K562 (cell line): ENCODE data around the gene HS3ST1.

ENCODE experiments used
- CTCF ChIP-seq, 3 experiments: IDR thresholded peaks in 2 of 3; conservative IDR thresholded peaks in 1 of 3; 2 replicates each; pipeline ENCODE4 v1.5.1; 2011 to 2012; ENCODE audit warnings: low read length in 3 of 3, mild to moderate bottlenecking in 3 of 3, control low read depth in 2 of 3, improper control_type of control experiment in 1 of 3, inconsistent platforms in 1 of 3, low read depth in 1 of 3, mixed read lengths in 1 of 3, moderate library complexity in 1 of 3; ENCODE audit not compliant: insufficient read depth in 2 of 3
- FOSL1 ChIP-seq: fragments of 200-800 bp; sonication (Bioruptor generic); conservative IDR thresholded peaks from 2 replicates; pipeline ENCODE4 v1.6.1; 2016; ENCODE audit warnings: missing genetic modification characterization, missing compliant biosample characterization
- HMGXB4 ChIP-seq: sonication (generic); formaldehyde crosslinking; IDR thresholded peaks from 2 replicates; pipeline ENCODE4 v1.8.1; 2023; ENCODE audit warnings: mild to moderate bottlenecking, missing genetic modification reagents
- JUN ChIP-seq, 2 experiments: sonication (generic) in 1 of 2; formaldehyde crosslinking in 1 of 2; IDR thresholded peaks; 2 replicates each; pipeline versions ENCODE4 v1.6.1 to v1.8.0; 2012 to 2022; ENCODE audit warnings: borderline replicate concordance in 2 of 2, mild to moderate bottlenecking in 2 of 2, improper control_type of control experiment in 1 of 2, low read depth in 1 of 2, low read length in 1 of 2, missing genetic modification reagents in 1 of 2
- NFIX ChIP-seq: fragments of 250-450 bp; sonication (Bioruptor Pico); IDR thresholded peaks from 2 replicates; pipeline ENCODE4 v1.4.0; 2020; ENCODE audit warnings: low read depth, mild to moderate bottlenecking, moderate library complexity
- NRF1 ChIP-seq, 2 experiments: fragments of 450-650 bp; IDR thresholded peaks in 1 of 2; conservative IDR thresholded peaks in 1 of 2; 2 replicates each; pipeline ENCODE4 v1.6.1; 2014; ENCODE audit warnings: mild to moderate bottlenecking in 2 of 2
- TAF1 ChIP-seq: IDR thresholded peaks from 2 replicates; pipeline ENCODE4 v1.6.1; 2011; ENCODE audit warnings: mild to moderate bottlenecking, low read length, moderate library complexity; ENCODE audit not compliant: insufficient read depth, control insufficient read depth, severe bottlenecking; ENCODE audit errors: extremely low read depth
- ZNF140 ChIP-seq: fragments of 250-450 bp; sonication (Bioruptor Pico); IDR thresholded peaks from 2 replicates; pipeline ENCODE4 v1.8.0; 2021; ENCODE audit warnings: moderate library complexity, mild to moderate bottlenecking, inconsistent platforms
- TF ChIP-seq, protein P1 (sequence below): fragments of 450-650 bp; IDR thresholded peaks from 2 replicates; pipeline ENCODE4 v1.6.1; 2018; ENCODE audit not compliant: partially characterized antibody

DNA sequence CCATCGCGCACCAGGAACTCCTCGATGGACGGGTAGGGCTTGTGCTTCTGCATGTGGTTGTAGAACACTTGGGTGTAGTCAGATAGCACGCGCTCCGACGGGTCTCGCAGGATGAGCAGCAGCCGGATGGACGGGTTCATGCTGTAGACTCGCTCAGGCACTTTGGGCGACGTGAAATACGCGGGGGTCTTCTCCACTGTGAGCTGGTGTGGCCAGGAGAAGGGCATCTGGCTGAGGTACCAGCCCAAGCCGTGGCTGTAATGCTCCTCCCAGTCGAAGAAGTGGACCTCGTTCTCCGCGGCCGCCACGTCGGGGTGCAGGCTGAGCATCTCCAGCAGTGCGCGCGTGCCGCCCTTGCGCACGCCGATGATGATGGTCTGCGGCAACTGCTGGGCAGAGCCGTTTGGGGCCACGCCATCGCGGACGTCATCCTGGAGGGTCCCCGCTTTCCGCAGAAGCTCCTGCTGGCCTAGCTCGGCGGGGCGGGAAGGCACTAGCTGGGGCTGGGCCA lies 29.2 kb downstream of the HS3ST1 start:
- TF ChIP-seq TAF1 = no peak
- TF ChIP-seq NFIX = no peak
- no peak for TF ChIP-seq NRF1 (conservative IDR thresholded peaks at IDR 0.05 in 1 of 2, IDR thresholded peaks at IDR 0.05 in 1 of 2)
- TF ChIP-seq CTCF (IDR thresholded peaks at IDR 0.05 in 2 of 3, conservative IDR thresholded peaks at IDR 0.05 in 1 of 3; ENCODE audit: insufficient read depth in 2 of 3, low read depth in 1 of 3, low read length in 3 of 3) = no peak
- TF ChIP-seq, protein P1, sequence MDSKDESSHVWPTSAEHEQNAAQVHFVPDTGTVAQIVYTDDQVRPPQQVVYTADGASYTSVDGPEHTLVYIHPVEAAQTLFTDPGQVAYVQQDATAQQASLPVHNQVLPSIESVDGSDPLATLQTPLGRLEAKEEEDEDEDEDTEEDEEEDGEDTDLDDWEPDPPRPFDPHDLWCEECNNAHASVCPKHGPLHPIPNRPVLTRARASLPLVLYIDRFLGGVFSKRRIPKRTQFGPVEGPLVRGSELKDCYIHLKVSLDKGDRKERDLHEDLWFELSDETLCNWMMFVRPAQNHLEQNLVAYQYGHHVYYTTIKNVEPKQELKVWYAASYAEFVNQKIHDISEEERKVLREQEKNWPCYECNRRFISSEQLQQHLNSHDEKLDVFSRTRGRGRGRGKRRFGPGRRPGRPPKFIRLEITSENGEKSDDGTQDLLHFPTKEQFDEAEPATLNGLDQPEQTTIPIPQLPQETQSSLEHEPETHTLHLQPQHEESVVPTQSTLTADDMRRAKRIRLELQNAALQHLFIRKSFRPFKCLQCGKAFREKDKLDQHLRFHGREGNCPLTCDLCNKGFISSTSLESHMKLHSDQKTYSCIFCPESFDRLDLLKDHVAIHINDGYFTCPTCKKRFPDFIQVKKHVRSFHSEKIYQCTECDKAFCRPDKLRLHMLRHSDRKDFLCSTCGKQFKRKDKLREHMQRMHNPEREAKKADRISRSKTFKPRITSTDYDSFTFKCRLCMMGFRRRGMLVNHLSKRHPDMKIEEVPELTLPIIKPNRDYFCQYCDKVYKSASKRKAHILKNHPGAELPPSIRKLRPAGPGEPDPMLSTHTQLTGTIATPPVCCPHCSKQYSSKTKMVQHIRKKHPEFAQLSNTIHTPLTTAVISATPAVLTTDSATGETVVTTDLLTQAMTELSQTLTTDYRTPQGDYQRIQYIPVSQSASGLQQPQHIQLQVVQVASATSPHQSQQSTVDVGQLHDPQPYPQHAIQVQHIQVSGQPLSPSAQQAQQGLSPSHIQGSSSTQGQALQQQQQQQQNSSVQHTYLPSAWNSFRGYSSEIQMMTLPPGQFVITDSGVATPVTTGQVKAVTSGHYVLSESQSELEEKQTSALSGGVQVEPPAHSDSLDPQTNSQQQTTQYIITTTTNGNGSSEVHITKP = no peak
- TF ChIP-seq HMGXB4 = no peak
- TF ChIP-seq FOSL1 (tag) = no peak
- no peak for TF ChIP-seq JUN (IDR thresholded peaks at IDR 0.05; ENCODE audit: borderline replicate concordance, low read depth, low read length)
- no peak for TF ChIP-seq JUN (CRISPR knock-in tag; IDR thresholded peaks at IDR 0.05; ENCODE audit: borderline replicate concordance)
- no peak for TF ChIP-seq ZNF140 (CRISPR knock-in tag)
